ENCODE measurements around the gene GAL3ST2. TPM values are rescaled to one million over a fixed set of nuclear protein-coding genes. Genes with fewer than 3 reads are reported as not detected.

GAL3ST2 gene
- total RNA-seq, 4 donors from 2014 or later = 0.50 to 3.1 (median 2.8) TPM; not detected in 1

- ATAC-seq (ENCODE audit: low FRiP score) (no peak), DNase-seq (ENCODE audit: low spot score) (no peak)
- no peak for TF ChIP-seq CTCF (IDR thresholded peaks at IDR 0.05)
Measured at GRCh38 chr2:241733391-241734207, 43.0 kb upstream of the GAL3ST2 start.

- DNase-seq (ENCODE audit: low spot score) (no peak), ATAC-seq (ENCODE audit: low FRiP score) (no peak)
- no peak for TF ChIP-seq CTCF (IDR thresholded peaks at IDR 0.05)
Measured at GRCh38 chr2:241734208-241734466, 42.5 kb upstream of the GAL3ST2 start.

- DNase-seq (ENCODE audit: low spot score) (peak; percentile 94), ATAC-seq (ENCODE audit: low FRiP score) (peak; percentile 96)
Measured at GRCh38 chr2:241734467-241735208, 42.0 kb upstream of the GAL3ST2 start, which contains the start of gene D2HGDH. Gene D2HGDH (plus strand): TSS chr2:241734630. CDS start chr2:241735225, 595 bp downstream.

GRCh38 chr2:241736111-241736510 lies 40.5 kb upstream of the GAL3ST2 start:
- no peak for DNase-seq (ENCODE audit: low spot score)

More at GRCh38 chr2:241734467-241735208, 42.0 kb upstream of the GAL3ST2 start, which contains the start of gene D2HGDH:
- no peak for TF ChIP-seq CTCF (IDR thresholded peaks at IDR 0.05)

GRCh38 chr2:241738040-241738686 lies 38.5 kb upstream of the GAL3ST2 start:
- no peak for TF ChIP-seq CTCF (IDR thresholded peaks at IDR 0.05)
- no peak for ATAC-seq (ENCODE audit: low FRiP score)
- no peak for DNase-seq (ENCODE audit: low spot score)

More at GRCh38 chr2:241736111-241736510, 40.5 kb upstream of the GAL3ST2 start:
- no peak for ATAC-seq (ENCODE audit: low FRiP score)
- TF ChIP-seq CTCF (IDR thresholded peaks at IDR 0.05) = no peak

- DNase-seq (ENCODE audit: low spot score) (no peak), ATAC-seq (ENCODE audit: low FRiP score) (no peak)
- TF ChIP-seq CTCF (IDR thresholded peaks at IDR 0.05) = no peak
Measured at GRCh38 chr2:241739177-241739576, 37.4 kb upstream of the GAL3ST2 start.

Data from omental fat pad (tissue), 4 donors.